HEK293 (cell line): ENCODE data around the gene ITGB5.

Source experiments
- REPIN1 ChIP-seq: fragments of 450-650 bp; formaldehyde crosslinking; IDR thresholded peaks from 2 replicates; pipeline ENCODE4 v1.5.1; 2017; ENCODE audit warnings: missing biosample characterization, missing genetic modification characterization, low read depth
- TCF7L2 ChIP-seq: IDR thresholded peaks from 2 replicates; pipeline ENCODE4 v1.6.1; 2011; ENCODE audit warnings: low read depth, mild to moderate bottlenecking, inconsistent platforms, low read length, moderate library complexity, borderline replicate concordance
- ZNF23 ChIP-seq: fragments of 450-650 bp; formaldehyde crosslinking; IDR thresholded peaks from 2 replicates; pipeline ENCODE4 v1.5.1; 2016; ENCODE audit warnings: missing biosample characterization, missing genetic modification characterization, borderline replicate concordance
- ZNF521 ChIP-seq: fragments of 450-650 bp; formaldehyde crosslinking; IDR thresholded peaks from 2 replicates; pipeline ENCODE4 v1.5.1; 2017; ENCODE audit warnings: missing biosample characterization, mild to moderate bottlenecking, missing genetic modification characterization
- TF ChIP-seq, protein P1 (sequence below): fragments of 450-650 bp; formaldehyde crosslinking; IDR thresholded peaks from 2 replicates; pipeline ENCODE4 v1.5.1; 2016; ENCODE audit warnings: missing biosample characterization, missing genetic modification characterization
- TF ChIP-seq, protein P2 (sequence below): fragments of 450-650 bp; formaldehyde crosslinking; IDR thresholded peaks from 2 replicates; pipeline ENCODE4 v1.5.1; 2016; ENCODE audit warnings: missing biosample characterization, missing genetic modification characterization
- TF ChIP-seq, protein P3 (sequence below): fragments of 450-650 bp; formaldehyde crosslinking; IDR thresholded peaks from 2 replicates; pipeline ENCODE4 v1.5.1; 2017; ENCODE audit warnings: missing biosample characterization, missing genetic modification characterization
- TF ChIP-seq, protein P4 (sequence below): fragments of 450-650 bp; formaldehyde crosslinking; IDR thresholded peaks from 2 replicates; pipeline ENCODE4 v1.5.1; 2016; ENCODE audit warnings: missing biosample characterization, missing genetic modification characterization, low read depth

DNA sequence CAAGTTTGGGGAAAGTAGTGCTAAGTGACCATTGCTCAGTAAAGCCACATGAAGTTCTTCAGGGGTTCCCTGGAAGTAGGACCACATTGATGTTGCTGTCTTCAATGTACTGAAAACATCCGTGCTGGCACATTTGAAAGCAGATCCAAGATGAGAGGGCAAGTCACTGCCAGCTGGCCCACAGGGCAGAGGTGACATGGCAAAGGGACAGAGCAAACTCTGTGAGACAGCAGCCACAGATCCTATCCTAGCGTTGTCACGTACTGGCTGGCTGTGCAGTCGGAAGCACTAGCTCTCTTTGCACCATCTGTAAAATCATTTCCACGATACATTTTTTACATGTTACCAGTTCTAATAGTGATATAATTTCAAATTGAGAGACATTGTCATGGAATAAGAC lies 33.6 kb upstream of the ITGB5 start:
- TF ChIP-seq, protein P1, sequence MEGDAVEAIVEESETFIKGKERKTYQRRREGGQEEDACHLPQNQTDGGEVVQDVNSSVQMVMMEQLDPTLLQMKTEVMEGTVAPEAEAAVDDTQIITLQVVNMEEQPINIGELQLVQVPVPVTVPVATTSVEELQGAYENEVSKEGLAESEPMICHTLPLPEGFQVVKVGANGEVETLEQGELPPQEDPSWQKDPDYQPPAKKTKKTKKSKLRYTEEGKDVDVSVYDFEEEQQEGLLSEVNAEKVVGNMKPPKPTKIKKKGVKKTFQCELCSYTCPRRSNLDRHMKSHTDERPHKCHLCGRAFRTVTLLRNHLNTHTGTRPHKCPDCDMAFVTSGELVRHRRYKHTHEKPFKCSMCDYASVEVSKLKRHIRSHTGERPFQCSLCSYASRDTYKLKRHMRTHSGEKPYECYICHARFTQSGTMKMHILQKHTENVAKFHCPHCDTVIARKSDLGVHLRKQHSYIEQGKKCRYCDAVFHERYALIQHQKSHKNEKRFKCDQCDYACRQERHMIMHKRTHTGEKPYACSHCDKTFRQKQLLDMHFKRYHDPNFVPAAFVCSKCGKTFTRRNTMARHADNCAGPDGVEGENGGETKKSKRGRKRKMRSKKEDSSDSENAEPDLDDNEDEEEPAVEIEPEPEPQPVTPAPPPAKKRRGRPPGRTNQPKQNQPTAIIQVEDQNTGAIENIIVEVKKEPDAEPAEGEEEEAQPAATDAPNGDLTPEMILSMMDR (tag by site-specific recombination): no peak
- TF ChIP-seq, protein P2, sequence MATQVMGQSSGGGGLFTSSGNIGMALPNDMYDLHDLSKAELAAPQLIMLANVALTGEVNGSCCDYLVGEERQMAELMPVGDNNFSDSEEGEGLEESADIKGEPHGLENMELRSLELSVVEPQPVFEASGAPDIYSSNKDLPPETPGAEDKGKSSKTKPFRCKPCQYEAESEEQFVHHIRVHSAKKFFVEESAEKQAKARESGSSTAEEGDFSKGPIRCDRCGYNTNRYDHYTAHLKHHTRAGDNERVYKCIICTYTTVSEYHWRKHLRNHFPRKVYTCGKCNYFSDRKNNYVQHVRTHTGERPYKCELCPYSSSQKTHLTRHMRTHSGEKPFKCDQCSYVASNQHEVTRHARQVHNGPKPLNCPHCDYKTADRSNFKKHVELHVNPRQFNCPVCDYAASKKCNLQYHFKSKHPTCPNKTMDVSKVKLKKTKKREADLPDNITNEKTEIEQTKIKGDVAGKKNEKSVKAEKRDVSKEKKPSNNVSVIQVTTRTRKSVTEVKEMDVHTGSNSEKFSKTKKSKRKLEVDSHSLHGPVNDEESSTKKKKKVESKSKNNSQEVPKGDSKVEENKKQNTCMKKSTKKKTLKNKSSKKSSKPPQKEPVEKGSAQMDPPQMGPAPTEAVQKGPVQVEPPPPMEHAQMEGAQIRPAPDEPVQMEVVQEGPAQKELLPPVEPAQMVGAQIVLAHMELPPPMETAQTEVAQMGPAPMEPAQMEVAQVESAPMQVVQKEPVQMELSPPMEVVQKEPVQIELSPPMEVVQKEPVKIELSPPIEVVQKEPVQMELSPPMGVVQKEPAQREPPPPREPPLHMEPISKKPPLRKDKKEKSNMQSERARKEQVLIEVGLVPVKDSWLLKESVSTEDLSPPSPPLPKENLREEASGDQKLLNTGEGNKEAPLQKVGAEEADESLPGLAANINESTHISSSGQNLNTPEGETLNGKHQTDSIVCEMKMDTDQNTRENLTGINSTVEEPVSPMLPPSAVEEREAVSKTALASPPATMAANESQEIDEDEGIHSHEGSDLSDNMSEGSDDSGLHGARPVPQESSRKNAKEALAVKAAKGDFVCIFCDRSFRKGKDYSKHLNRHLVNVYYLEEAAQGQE (tag by site-specific recombination): no peak
- TF ChIP-seq ZNF521 (tag by site-specific recombination): no peak
- no peak for TF ChIP-seq ZNF23 (tag by site-specific recombination)
- TF ChIP-seq, protein P3, sequence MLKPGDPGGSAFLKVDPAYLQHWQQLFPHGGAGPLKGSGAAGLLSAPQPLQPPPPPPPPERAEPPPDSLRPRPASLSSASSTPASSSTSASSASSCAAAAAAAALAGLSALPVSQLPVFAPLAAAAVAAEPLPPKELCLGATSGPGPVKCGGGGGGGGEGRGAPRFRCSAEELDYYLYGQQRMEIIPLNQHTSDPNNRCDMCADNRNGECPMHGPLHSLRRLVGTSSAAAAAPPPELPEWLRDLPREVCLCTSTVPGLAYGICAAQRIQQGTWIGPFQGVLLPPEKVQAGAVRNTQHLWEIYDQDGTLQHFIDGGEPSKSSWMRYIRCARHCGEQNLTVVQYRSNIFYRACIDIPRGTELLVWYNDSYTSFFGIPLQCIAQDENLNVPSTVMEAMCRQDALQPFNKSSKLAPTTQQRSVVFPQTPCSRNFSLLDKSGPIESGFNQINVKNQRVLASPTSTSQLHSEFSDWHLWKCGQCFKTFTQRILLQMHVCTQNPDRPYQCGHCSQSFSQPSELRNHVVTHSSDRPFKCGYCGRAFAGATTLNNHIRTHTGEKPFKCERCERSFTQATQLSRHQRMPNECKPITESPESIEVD (tag by site-specific recombination): no peak
- no peak for TF ChIP-seq TCF7L2
- no peak for TF ChIP-seq REPIN1 (tag by site-specific recombination)
- TF ChIP-seq, protein P4, sequence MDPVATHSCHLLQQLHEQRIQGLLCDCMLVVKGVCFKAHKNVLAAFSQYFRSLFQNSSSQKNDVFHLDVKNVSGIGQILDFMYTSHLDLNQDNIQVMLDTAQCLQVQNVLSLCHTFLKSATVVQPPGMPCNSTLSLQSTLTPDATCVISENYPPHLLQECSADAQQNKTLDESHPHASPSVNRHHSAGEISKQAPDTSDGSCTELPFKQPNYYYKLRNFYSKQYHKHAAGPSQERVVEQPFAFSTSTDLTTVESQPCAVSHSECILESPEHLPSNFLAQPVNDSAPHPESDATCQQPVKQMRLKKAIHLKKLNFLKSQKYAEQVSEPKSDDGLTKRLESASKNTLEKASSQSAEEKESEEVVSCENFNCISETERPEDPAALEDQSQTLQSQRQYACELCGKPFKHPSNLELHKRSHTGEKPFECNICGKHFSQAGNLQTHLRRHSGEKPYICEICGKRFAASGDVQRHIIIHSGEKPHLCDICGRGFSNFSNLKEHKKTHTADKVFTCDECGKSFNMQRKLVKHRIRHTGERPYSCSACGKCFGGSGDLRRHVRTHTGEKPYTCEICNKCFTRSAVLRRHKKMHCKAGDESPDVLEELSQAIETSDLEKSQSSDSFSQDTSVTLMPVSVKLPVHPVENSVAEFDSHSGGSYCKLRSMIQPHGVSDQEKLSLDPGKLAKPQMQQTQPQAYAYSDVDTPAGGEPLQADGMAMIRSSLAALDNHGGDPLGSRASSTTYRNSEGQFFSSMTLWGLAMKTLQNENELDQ: no peak
